Effector memory CD8-positive, alpha-beta T cell (primary cell): ENCODE results near the gene NEDD4.
"Not testable (repeated sequence)": the region's sequence is repeated elsewhere in the genome, so short reads cannot be mapped to it uniquely, and the experiment has no call there.

Experiments
- ATAC-seq: fragments of 150-1000 bp; cut with Tn5 transposase; replicated peaks from 2 replicates; pipeline ENCODE4 v1.10.0; 2021; ENCODE audit warnings: mild to moderate bottlenecking, moderate library complexity
- DNase-seq, 3 experiments: peaks; one replicate each; pipeline ENCODE4 v3.0.0; 2021
- H3K27ac Mint-ChIP-seq, 2 donors: one replicate each; pipeline ENCODE4 v1.8.0; 2022; ENCODE audit warnings: mild to moderate bottlenecking in 2 of 2, mixed read lengths in 2 of 2, moderate library complexity in 2 of 2
- H3K27me3 Mint-ChIP-seq, 2 donors: one replicate each; pipeline ENCODE4 v1.8.0; 2022; ENCODE audit warnings: mixed read lengths in 2 of 2
- H3K36me3 Mint-ChIP-seq: one replicate; pipeline ENCODE4 v1.8.0; 2022; ENCODE audit warnings: mild to moderate bottlenecking, moderate library complexity, mixed read lengths; ENCODE audit not compliant: insufficient read depth
- H3K4me1 Mint-ChIP-seq, 2 donors: one replicate each; pipeline ENCODE4 v1.8.0; 2022; ENCODE audit warnings: low read depth in 2 of 2, mixed read lengths in 2 of 2
- H3K4me3 Mint-ChIP-seq, 2 donors: one replicate each; pipeline ENCODE4 v1.8.0; 2022; ENCODE audit warnings: mild to moderate bottlenecking in 2 of 2, mixed read lengths in 2 of 2, moderate library complexity in 2 of 2
- H3K9me3 Mint-ChIP-seq, 2 donors: one replicate each; pipeline ENCODE4 v1.8.0; 2022; ENCODE audit warnings: mixed read lengths in 2 of 2

Gene NEDD4

GRCh38 chr15:55819397-55820034 is 173.9 kb downstream of the NEDD4 start:
- ATAC-seq, result no peak
- Mint-ChIP-seq H3K27me3 (peaks cover 10 to 30% of the 10 kb centered on the region in 2 donors), H3K36me3 (peaks cover 2% of the 10 kb centered on the region), H3K4me1 (no peaks in the 10 kb centered on the region), H3K27ac (no peak overlapping the region), H3K9me3 (no peaks in the 10 kb centered on the region), H3K4me3 (no peak overlapping the region)
- no peak for DNase-seq

GRCh38 chr15:55816017-55816416 is 177.4 kb downstream of the NEDD4 start:
- Mint-ChIP-seq H3K36me3 (peaks cover 2% of the 10 kb centered on the region), H3K9me3 (no peaks in the 10 kb centered on the region)
- no peak for ATAC-seq

GRCh38 chr15:55802600-55803376 is 190.6 kb downstream of the NEDD4 start:
- no peak overlapping the region for H3K27ac Mint-ChIP-seq
- ATAC-seq, result no peak

More at GRCh38 chr15:55816017-55816416, 177.4 kb downstream of the NEDD4 start:
- H3K27ac Mint-ChIP-seq, result no peak overlapping the region
- no peaks in the 10 kb centered on the region for H3K4me1 Mint-ChIP-seq
- no peak overlapping the region for H3K4me3 Mint-ChIP-seq
- no peak for DNase-seq
- H3K27me3 Mint-ChIP-seq, result peaks cover 10 to 30% of the 10 kb centered on the region in 2 donors

GRCh38 chr15:55800216-55800615 is 193.2 kb downstream of the NEDD4 start:
- ATAC-seq (no peak), DNase-seq (no peak)
- Mint-ChIP-seq H3K27ac (no peak overlapping the region), H3K36me3 (no peaks in the 10 kb centered on the region), H3K27me3 (peaks cover 39 to 64% of the 10 kb centered on the region in 2 donors), H3K4me1 (no peaks in the 10 kb centered on the region), H3K4me3 (no peak overlapping the region), H3K9me3 (no peaks in the 10 kb centered on the region)

More at GRCh38 chr15:55802600-55803376, 190.6 kb downstream of the NEDD4 start:
- H3K4me3 Mint-ChIP-seq, result no peak overlapping the region
- no peak for DNase-seq
- no peaks in the 10 kb centered on the region for H3K4me1 Mint-ChIP-seq
- no peaks in the 10 kb centered on the region for H3K36me3 Mint-ChIP-seq
- peaks cover 41 to 69% of the 10 kb centered on the region in 2 donors for H3K27me3 Mint-ChIP-seq
- no peaks in the 10 kb centered on the region for H3K9me3 Mint-ChIP-seq

- no peak overlapping the region for H3K27ac Mint-ChIP-seq
Observed at GRCh38 chr15:55799291-55800212, 193.9 kb downstream of the NEDD4 start.

GRCh38 chr15:55796321-55796965 is 197.0 kb downstream of the NEDD4 start:
- Mint-ChIP-seq H3K4me1 (no peaks in the 10 kb centered on the region), H3K27ac (no peak overlapping the region), H3K4me3 (no peak overlapping the region), H3K9me3 (peaks cover 0 to 4% of the 10 kb centered on the region in 2 donors), H3K36me3 (no peaks in the 10 kb centered on the region), H3K27me3 (peaks cover 22 to 39% of the 10 kb centered on the region in 2 donors)
- DNase-seq, result no peak
- ATAC-seq, result no peak

More at GRCh38 chr15:55799291-55800212, 193.9 kb downstream of the NEDD4 start:
- Mint-ChIP-seq H3K4me3 (no peak overlapping the region), H3K9me3 (no peaks in the 10 kb centered on the region), H3K27me3 (peaks cover 32 to 64% of the 10 kb centered on the region in 2 donors), H3K4me1 (no peaks in the 10 kb centered on the region), H3K36me3 (no peaks in the 10 kb centered on the region)
- DNase-seq (no peak), ATAC-seq (no peak)

GRCh38 chr15:55795031-55795430 is 198.4 kb downstream of the NEDD4 start:
- ATAC-seq, result no peak
- no peak overlapping the region for H3K4me3 Mint-ChIP-seq
- H3K4me1 Mint-ChIP-seq, result no peaks in the 10 kb centered on the region
- H3K36me3 Mint-ChIP-seq, result no peaks in the 10 kb centered on the region
- no peak overlapping the region for H3K27ac Mint-ChIP-seq
- peaks cover 0 to 4% of the 10 kb centered on the region in 2 donors for H3K9me3 Mint-ChIP-seq
- peaks cover 20 to 30% of the 10 kb centered on the region in 2 donors for H3K27me3 Mint-ChIP-seq
- DNase-seq, result no peak

- ATAC-seq (no peak), DNase-seq (no peak)
- H3K4me1 Mint-ChIP-seq, result no peaks in the 10 kb centered on the region
- H3K36me3 Mint-ChIP-seq, result no peaks in the 10 kb centered on the region
- H3K27me3 Mint-ChIP-seq, result peaks cover 14 to 25% of the 10 kb centered on the region in 2 donors
- no peak overlapping the region for H3K4me3 Mint-ChIP-seq
- peaks cover 0 to 4% of the 10 kb centered on the region in 2 donors for H3K9me3 Mint-ChIP-seq
- H3K27ac Mint-ChIP-seq, result no peak overlapping the region
Observed at GRCh38 chr15:55791551-55792400, 201.6 kb downstream of the NEDD4 start.

- H3K27ac Mint-ChIP-seq, result no peak overlapping the region
Observed at GRCh38 chr15:55789066-55789660, 204.2 kb downstream of the NEDD4 start.

GRCh38 chr15:55786341-55786740 is 207.1 kb downstream of the NEDD4 start:
- Mint-ChIP-seq H3K9me3 (no peaks in the 10 kb centered on the region), H3K4me3 (no peak overlapping the region), H3K36me3 (no peaks in the 10 kb centered on the region), H3K27ac (no peak overlapping the region), H3K4me1 (no peaks in the 10 kb centered on the region), H3K27me3 (peaks cover 27 to 44% of the 10 kb centered on the region in 2 donors)
- ATAC-seq (no peak), DNase-seq (no peak)

More at GRCh38 chr15:55789066-55789660, 204.2 kb downstream of the NEDD4 start:
- DNase-seq, result peak; percentile 29 to 47 (median 33)
- H3K4me1 Mint-ChIP-seq, result no peaks in the 10 kb centered on the region
- no peaks in the 10 kb centered on the region for H3K36me3 Mint-ChIP-seq
- no peak for ATAC-seq
- H3K9me3 Mint-ChIP-seq, result peaks cover 0 to 4% of the 10 kb centered on the region in 2 donors
- peaks cover 16 to 31% of the 10 kb centered on the region in 2 donors for H3K27me3 Mint-ChIP-seq
- no peak overlapping the region for H3K4me3 Mint-ChIP-seq

GRCh38 chr15:55785593-55785992 is 207.8 kb downstream of the NEDD4 start:
- H3K4me1 Mint-ChIP-seq, result not testable (repeated sequence)

GRCh38 chr15:55784286-55784685 is 209.1 kb downstream of the NEDD4 start:
- H3K4me1 Mint-ChIP-seq, result peaks cover 0 to 3% of the 10 kb centered on the region in 2 donors
- no peaks in the 10 kb centered on the region for H3K36me3 Mint-ChIP-seq
- H3K27ac Mint-ChIP-seq, result peak overlapping the region in 1 of 2 donors; percentile 36
- H3K27me3 Mint-ChIP-seq, result peaks cover 40 to 53% of the 10 kb centered on the region in 2 donors
- ATAC-seq (no peak), DNase-seq (no peak)
- H3K9me3 Mint-ChIP-seq, result no peaks in the 10 kb centered on the region
- H3K4me3 Mint-ChIP-seq, result no peak overlapping the region

More at GRCh38 chr15:55785593-55785992, 207.8 kb downstream of the NEDD4 start:
- not testable (repeated sequence) for H3K27ac Mint-ChIP-seq, H3K9me3 Mint-ChIP-seq, H3K4me3 Mint-ChIP-seq, H3K36me3 Mint-ChIP-seq, ATAC-seq, DNase-seq
- H3K27me3 Mint-ChIP-seq, result peaks cover 27 to 44% of the 10 kb centered on the region in 2 donors
